ENCODE data around the gene ZBTB22.
"Not testable (repeated sequence)": the region's sequence is repeated elsewhere in the genome, so short reads cannot be mapped to it uniquely, and the experiment has no call there.

The ZBTB22 gene

GRCh38 chr6:33279971-33280511 is 37.5 kb downstream of the ZBTB22 start:
- no peak for DNase-seq (ENCODE audit: low read depth in 1 of 2, low spot score in 1 of 2)

GRCh38 chr6:33279257-33279695 is 38.3 kb downstream of the ZBTB22 start:
- DNase-seq (ENCODE audit: low read depth in 1 of 2, low spot score in 1 of 2): no peak

GRCh38 chr6:33278810-33279209 is 38.7 kb downstream of the ZBTB22 start:
- DNase-seq (ENCODE audit: low read depth in 1 of 2, low spot score in 1 of 2): no peak

- no peak for DNase-seq (ENCODE audit: low read depth in 1 of 2, low spot score in 1 of 2)
Measured at GRCh38 chr6:33278392-33278741, 39.2 kb downstream of the ZBTB22 start.

- DNase-seq (ENCODE audit: low read depth in 1 of 2, low spot score in 1 of 2): no peak
Measured at GRCh38 chr6:33277663-33278391, 39.7 kb downstream of the ZBTB22 start.

- DNase-seq (ENCODE audit: low read depth in 1 of 2, low spot score in 1 of 2): peak; percentile 35 to 61
Measured at GRCh38 chr6:33276864-33277662, 40.5 kb downstream of the ZBTB22 start, which contains the start of gene B3GALT4. Gene B3GALT4, plus strand, starts transcription at chr6:33277123. Its CDS starts 297 bp downstream, at chr6:33277420.

GRCh38 chr6:33276581-33276863 is 41.0 kb downstream of the ZBTB22 start:
- DNase-seq (ENCODE audit: low read depth in 1 of 2, low spot score in 1 of 2): no peak

- not testable (repeated sequence) for DNase-seq (ENCODE audit: low read depth in 1 of 2, low spot score in 1 of 2)
Measured at GRCh38 chr6:33275795-33276580, 41.6 kb downstream of the ZBTB22 start.

GRCh38 chr6:33273924-33274902 is 43.3 kb downstream of the ZBTB22 start:
- DNase-seq (ENCODE audit: low read depth in 1 of 2, low spot score in 1 of 2): no peak

- no peak for DNase-seq (ENCODE audit: low read depth in 1 of 2, low spot score in 1 of 2)
Measured at GRCh38 chr6:33273129-33273923, 44.2 kb downstream of the ZBTB22 start.

GRCh38 chr6:33272275-33273128 is 45.0 kb downstream of the ZBTB22 start:
- no peak for DNase-seq (ENCODE audit: low read depth in 1 of 2, low spot score in 1 of 2)

GRCh38 chr6:33271468-33272274 is 45.9 kb downstream of the ZBTB22 start, which contains the start of the genes RPS18 and VPS52:
Gene RPS18, plus strand, starts transcription at chr6:33272075. Its CDS starts 45 bp downstream, at chr6:33272120.
Gene VPS52, minus strand, starts transcription at chr6:33271876. Its CDS starts 201 bp downstream, at chr6:33271675.
- peak; percentile 71 to 84 for DNase-seq (ENCODE audit: low read depth in 1 of 2, low spot score in 1 of 2)

GRCh38 chr6:33271117-33271467 is 46.5 kb downstream of the ZBTB22 start:
- no peak for DNase-seq (ENCODE audit: low read depth in 1 of 2, low spot score in 1 of 2)
